Endothelial cell (in vitro differentiated cells): ENCODE measurements around the gene CYP2U1. TPM values are rescaled to one million over a fixed set of nuclear protein-coding genes. Genes with fewer than 3 reads are reported as not detected.
A peak's percentile ranks its signal among the peaks of the same experiment; 100 is the strongest.
"Not testable (repeated sequence)": the region's sequence is repeated elsewhere in the genome, so short reads cannot be mapped to it uniquely, and the experiment has no call there.

Source experiments
- DNase-seq: peaks from one replicate; pipeline ENCODE4 v3.0.0; 2021; ENCODE audit warnings: low spot score
- H3K27ac Mint-ChIP-seq: one replicate; pipeline ENCODE4 v1.8.0; 2021; ENCODE audit warnings: mixed read lengths, inconsistent platforms; ENCODE audit not compliant: unreplicated experiment
- H3K27me3 Mint-ChIP-seq: one replicate; pipeline ENCODE4 v1.8.0; 2021; ENCODE audit warnings: mild to moderate bottlenecking, moderate library complexity, mixed read lengths, inconsistent platforms; ENCODE audit not compliant: unreplicated experiment
- H3K36me3 Mint-ChIP-seq: one replicate; pipeline ENCODE4 v1.8.0; 2021; ENCODE audit warnings: mild to moderate bottlenecking, low read depth, mixed read lengths, inconsistent platforms; ENCODE audit not compliant: unreplicated experiment
- H3K4me1 Mint-ChIP-seq: one replicate; pipeline ENCODE4 v1.8.0; 2021; ENCODE audit warnings: mild to moderate bottlenecking, mixed read lengths, inconsistent platforms; ENCODE audit not compliant: unreplicated experiment
- H3K4me3 Mint-ChIP-seq: one replicate; pipeline ENCODE4 v1.8.0; 2021; ENCODE audit warnings: mild to moderate bottlenecking, mixed read lengths, inconsistent platforms; ENCODE audit not compliant: unreplicated experiment
- H3K9me3 Mint-ChIP-seq: one replicate; pipeline ENCODE4 v1.8.0; 2021; ENCODE audit warnings: mixed read lengths, inconsistent platforms; ENCODE audit not compliant: unreplicated experiment
- CTCF ChIP-seq: fragments of 200-600 bp; sonication (generic); IDR thresholded peaks from one replicate; pipeline ENCODE4 v1.5.0; 2021; ENCODE audit warnings: antibody characterized with exemption; ENCODE audit not compliant: unreplicated experiment
- total RNA-seq: library from RNA; stranded (reverse); fragmentation: NEBNext Ultra II Directional; extraction: Animal tissue kit (Norgen Biotek cat#: 25700); gene quantifications from one replicate; pipeline ENCODE4 v1.2.1, GENCODE V29; 2021; ENCODE audit not compliant: unreplicated experiment

The CYP2U1 gene
- total RNA-seq, 1 donor from 2014 or later, result 3.1 TPM

DNA sequence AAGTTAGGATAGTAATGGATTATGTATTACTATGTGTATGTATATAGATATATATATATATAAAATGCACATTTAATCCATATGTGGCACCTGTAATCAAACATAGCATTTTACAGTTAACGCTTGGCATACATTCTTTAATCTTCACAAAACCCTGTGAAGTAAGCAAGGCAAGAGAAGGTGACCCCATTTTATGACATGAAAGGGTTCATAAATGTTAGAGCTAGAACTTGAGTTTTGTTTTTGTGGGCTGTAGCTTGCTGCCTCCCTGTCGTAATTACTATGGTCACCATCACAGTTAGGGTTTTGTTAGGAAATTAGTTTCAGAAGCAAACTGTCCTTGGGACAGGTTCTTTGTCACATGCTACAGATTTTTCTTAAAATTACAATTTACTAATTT is 13.8 kb upstream of the CYP2U1 start:
- Mint-ChIP-seq H3K9me3 (no peaks in the 10 kb centered on the region), H3K27me3 (no peaks in the 10 kb centered on the region), H3K27ac (no peak overlapping the region), H3K4me3 (no peak overlapping the region), H3K36me3 (no peaks in the 10 kb centered on the region), H3K4me1 (no peaks in the 10 kb centered on the region)
- TF ChIP-seq CTCF, result no peak
- DNase-seq, result no peak

GRCh38 chr4:107922486-107923473 is 8.6 kb upstream of the CYP2U1 start:
- TF ChIP-seq CTCF, result no peak
- Mint-ChIP-seq H3K27ac (no peak overlapping the region), H3K27me3 (no peaks in the 10 kb centered on the region), H3K4me3 (no peak overlapping the region), H3K9me3 (no peaks in the 10 kb centered on the region), H3K4me1 (no peaks in the 10 kb centered on the region), H3K36me3 (no peaks in the 10 kb centered on the region)
- DNase-seq, result no peak

DNA sequence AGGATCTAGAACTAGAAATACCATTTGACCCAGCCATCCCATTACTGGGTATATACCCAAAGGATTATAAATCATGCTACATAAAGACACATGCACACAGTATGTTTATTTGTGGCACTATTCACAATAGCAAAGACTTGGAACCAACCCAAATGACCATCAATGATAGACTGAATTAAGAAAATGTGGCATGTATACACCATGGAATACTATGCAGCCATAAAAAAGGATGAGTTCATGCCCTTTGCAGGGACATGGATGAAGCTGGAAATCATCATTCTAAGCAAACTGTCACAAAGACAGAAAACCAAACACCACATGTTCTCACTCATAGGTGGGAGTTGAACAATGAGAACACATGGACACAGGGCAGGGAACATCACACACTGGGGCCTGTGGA is 5.6 kb upstream of the CYP2U1 start:
- not testable (repeated sequence) for H3K27ac Mint-ChIP-seq, DNase-seq, H3K36me3 Mint-ChIP-seq, H3K4me1 Mint-ChIP-seq, H3K4me3 Mint-ChIP-seq, H3K27me3 Mint-ChIP-seq, H3K9me3 Mint-ChIP-seq

DNA sequence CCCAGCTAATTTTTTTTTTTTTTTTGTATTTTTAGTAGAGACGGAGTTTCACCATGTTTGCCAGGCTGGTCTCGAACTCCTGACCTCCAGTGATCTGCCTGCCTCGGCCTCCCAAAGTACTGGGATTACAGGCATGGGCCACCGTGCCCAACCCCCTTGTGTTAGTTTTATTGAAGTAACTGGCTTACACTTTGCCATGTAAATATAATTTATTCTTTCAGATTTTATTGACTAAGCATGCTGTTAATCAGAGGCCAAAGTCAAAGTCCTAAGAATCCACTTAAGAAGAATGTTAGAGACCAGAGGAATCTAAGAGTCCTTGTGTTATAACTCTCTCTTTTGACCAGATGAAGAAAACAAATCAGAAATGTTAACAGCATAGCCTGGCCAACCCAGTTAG is 4.5 kb upstream of the CYP2U1 start:
- not testable (repeated sequence) for H3K27me3 Mint-ChIP-seq, H3K4me1 Mint-ChIP-seq, H3K27ac Mint-ChIP-seq, H3K36me3 Mint-ChIP-seq, H3K9me3 Mint-ChIP-seq, DNase-seq, H3K4me3 Mint-ChIP-seq

DNA sequence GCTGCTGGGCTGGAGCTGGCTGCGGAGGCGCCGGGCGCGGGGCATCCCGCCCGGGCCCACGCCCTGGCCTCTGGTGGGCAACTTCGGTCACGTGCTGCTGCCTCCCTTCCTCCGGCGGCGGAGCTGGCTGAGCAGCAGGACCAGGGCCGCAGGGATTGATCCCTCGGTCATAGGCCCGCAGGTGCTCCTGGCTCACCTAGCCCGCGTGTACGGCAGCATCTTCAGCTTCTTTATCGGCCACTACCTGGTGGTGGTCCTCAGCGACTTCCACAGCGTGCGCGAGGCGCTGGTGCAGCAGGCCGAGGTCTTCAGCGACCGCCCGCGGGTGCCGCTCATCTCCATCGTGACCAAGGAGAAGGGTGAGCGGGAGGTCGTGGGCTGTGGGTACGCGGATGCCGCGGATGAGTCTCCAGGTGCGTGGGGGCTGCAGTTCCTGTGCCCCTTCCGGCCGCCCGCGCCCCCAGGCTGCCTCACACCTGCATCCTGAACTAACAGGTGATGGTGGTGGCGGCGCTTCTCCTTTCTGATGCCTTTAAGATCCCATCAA is 499 bp downstream of the CYP2U1 start:
- TF ChIP-seq CTCF, result no peak
- Mint-ChIP-seq H3K36me3 (no peaks in the 10 kb centered on the region), H3K4me3 (peak overlapping the region; percentile 78), H3K27me3 (peaks cover 8% of the 10 kb centered on the region), H3K9me3 (no peaks in the 10 kb centered on the region), H3K27ac (no peak overlapping the region), H3K4me1 (peaks cover 4% of the 10 kb centered on the region)
- peak; percentile 5 for DNase-seq

DNA sequence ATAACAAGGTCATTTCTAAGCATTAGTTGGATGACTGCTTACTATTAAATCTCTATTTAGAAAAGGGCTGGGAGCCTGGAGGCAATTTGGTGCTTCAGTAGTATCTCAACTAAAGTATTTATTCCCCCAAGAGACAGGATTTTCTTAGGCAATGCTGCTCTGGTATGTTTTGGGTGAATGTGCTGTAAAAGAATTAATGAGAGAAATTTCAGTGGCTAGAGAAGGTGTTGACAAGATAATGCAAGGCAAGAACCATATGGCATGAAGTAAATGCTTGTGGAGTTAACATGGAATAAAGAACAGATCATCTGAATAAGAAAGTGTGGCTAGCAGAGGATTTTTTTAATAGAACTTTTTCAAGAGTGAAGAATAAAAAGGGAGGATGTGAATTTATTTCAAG is 3.9 kb downstream of the CYP2U1 start:
- H3K27me3 Mint-ChIP-seq, result peaks cover 7% of the 10 kb centered on the region
- no peak overlapping the region for H3K4me3 Mint-ChIP-seq
- DNase-seq, result no peak
- TF ChIP-seq CTCF, result no peak
- no peaks in the 10 kb centered on the region for H3K9me3 Mint-ChIP-seq
- no peaks in the 10 kb centered on the region for H3K36me3 Mint-ChIP-seq
- no peak overlapping the region for H3K27ac Mint-ChIP-seq
- H3K4me1 Mint-ChIP-seq, result peaks cover 4% of the 10 kb centered on the region
